ENCODE data around the gene PAGE2B. TPM values are rescaled to one million over a fixed set of nuclear protein-coding genes. Genes with fewer than 3 reads are reported as not detected.
A peak's percentile ranks its signal among the peaks of the same experiment; 100 is the strongest.

Gene PAGE2B
- total and polyA plus RNA-seq, 9 of the 15 experiments (the other 6 are each of a cell fraction or from before 2014, with no cell fraction given): 1.8 to 36.0 (median 16.5) TPM

- TF ChIP-seq BMI1 (IDR thresholded peaks at IDR 0.05; ENCODE audit: low read length) (no peak), ZNF324 (CRISPR knock-in tag; IDR thresholded peaks at IDR 0.05) (no peak), ID3 (CRISPR knock-in tag; IDR thresholded peaks at IDR 0.05) (no peak), ID3 (tag; IDR thresholded peaks at IDR 0.05) (0 out of 2 replicates have a peak, but pooled peaks have one; percentile 55), DLX4 (CRISPR knock-in tag; IDR thresholded peaks at IDR 0.05) (no peak), CREB3L1 (IDR thresholded peaks at IDR 0.05; ENCODE audit: borderline replicate concordance, low read depth) (no peak), RFX5 (IDR thresholded peaks at IDR 0.05; ENCODE audit: low read depth, low read length) (no peak), ZNF609 (CRISPR knock-in tag; IDR thresholded peaks at IDR 0.05; ENCODE audit: borderline replicate concordance) (no peak), CEBPB (tag; IDR thresholded peaks at IDR 0.05) (peak; percentile 37; the same call in 1 of the 2 replicates), HDAC2 (IDR thresholded peaks at IDR 0.05) (no peak), TCF7L2 (IDR thresholded peaks at IDR 0.05; ENCODE audit: low read depth, low read length) (no peak), RUNX1 (IDR thresholded peaks at IDR 0.05; ENCODE audit: low read depth) (peak; percentile 79; the same call in 1 of the 2 replicates), HMGXB4 (CRISPR knock-in tag; IDR thresholded peaks at IDR 0.05) (no peak), CCNT2 (IDR thresholded peaks at IDR 0.05; ENCODE audit: borderline replicate concordance, extremely low read depth, insufficient read length, low read depth, low read length) (peak; percentile 70), ZNF316 (IDR thresholded peaks at IDR 0.05) (no peak), ZNF184 (CRISPR knock-in tag; IDR thresholded peaks at IDR 0.05) (no peak), ZNF717 (CRISPR knock-in tag; IDR thresholded peaks at IDR 0.05) (no peak), HDAC3 (IDR thresholded peaks at IDR 0.05; ENCODE audit: borderline replicate concordance, partially characterized antibody) (peak; percentile 95), ELK3 (CRISPR knock-in tag; IDR thresholded peaks at IDR 0.05) (no peak)
Measured at GRCh38 chrX:55028040-55028439, 46.8 kb upstream of the PAGE2B start (continued).
